Mammary epithelial cell (primary cell): Measurements from ENCODE around the gene RAB11FIP5.

Experiments used
- EZH2 ChIP-seq: IDR thresholded peaks from 2 replicates; pipeline ENCODE4 v1.6.1; 2012; ENCODE audit warnings: low read length, inconsistent platforms, borderline replicate concordance
- TF ChIP-seq, protein P1 (sequence below), 2 donors: IDR thresholded peaks in 1 of 2; conservative IDR thresholded peaks in 1 of 2; 2 replicates each; pipeline ENCODE4 v1.5.1; 2011 to 2012; ENCODE audit warnings: inconsistent platforms in 2 of 2, low read length in 2 of 2, mild to moderate bottlenecking in 2 of 2, control low read depth in 1 of 2, low read depth in 1 of 2; ENCODE audit not compliant: insufficient read depth in 1 of 2; ENCODE audit errors: extremely low read depth in 1 of 2

DNA sequence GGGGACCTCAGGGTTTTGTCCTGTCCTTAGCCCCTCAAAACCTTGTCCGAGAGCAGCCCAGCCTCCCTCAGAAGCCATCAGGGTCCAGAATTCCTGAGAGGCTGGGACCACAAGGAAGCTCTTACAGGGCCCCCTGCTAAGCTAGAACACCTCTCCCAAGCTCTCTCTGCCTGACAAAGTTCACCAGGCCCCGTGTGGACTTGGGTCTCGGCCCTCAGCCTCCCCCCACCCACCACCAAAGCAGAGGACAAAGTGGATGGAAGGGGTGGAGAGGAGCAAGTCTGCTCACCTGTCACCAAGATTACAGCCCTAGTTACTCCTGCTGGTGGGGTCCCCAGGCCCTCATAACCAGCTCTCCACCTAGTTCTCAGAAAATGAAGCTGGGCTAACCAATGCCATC lies 16.8 kb downstream of the RAB11FIP5 start:
- TF ChIP-seq EZH2: no peak
- TF ChIP-seq, protein P1, sequence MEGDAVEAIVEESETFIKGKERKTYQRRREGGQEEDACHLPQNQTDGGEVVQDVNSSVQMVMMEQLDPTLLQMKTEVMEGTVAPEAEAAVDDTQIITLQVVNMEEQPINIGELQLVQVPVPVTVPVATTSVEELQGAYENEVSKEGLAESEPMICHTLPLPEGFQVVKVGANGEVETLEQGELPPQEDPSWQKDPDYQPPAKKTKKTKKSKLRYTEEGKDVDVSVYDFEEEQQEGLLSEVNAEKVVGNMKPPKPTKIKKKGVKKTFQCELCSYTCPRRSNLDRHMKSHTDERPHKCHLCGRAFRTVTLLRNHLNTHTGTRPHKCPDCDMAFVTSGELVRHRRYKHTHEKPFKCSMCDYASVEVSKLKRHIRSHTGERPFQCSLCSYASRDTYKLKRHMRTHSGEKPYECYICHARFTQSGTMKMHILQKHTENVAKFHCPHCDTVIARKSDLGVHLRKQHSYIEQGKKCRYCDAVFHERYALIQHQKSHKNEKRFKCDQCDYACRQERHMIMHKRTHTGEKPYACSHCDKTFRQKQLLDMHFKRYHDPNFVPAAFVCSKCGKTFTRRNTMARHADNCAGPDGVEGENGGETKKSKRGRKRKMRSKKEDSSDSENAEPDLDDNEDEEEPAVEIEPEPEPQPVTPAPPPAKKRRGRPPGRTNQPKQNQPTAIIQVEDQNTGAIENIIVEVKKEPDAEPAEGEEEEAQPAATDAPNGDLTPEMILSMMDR (conservative IDR thresholded peaks at IDR 0.05 in 1 of 2, IDR thresholded peaks at IDR 0.05 in 1 of 2; ENCODE audit: extremely low read depth in 1 of 2, insufficient read depth in 1 of 2, low read depth in 1 of 2, low read length in 2 of 2): no peak
